ENCODE data around the gene ZBTB42. TPM values are rescaled to one million over a fixed set of nuclear protein-coding genes. Genes with fewer than 3 reads are reported as not detected.

ZBTB42 gene
- total and polyA plus RNA-seq, 2 of the 4 experiments (the other 2 are of a cell fraction) = 1.3 to 2.3 TPM

GRCh38 chr14:104772707-104773504 is 28.0 kb upstream of the ZBTB42 start:
- BruUV-seq (replicated peaks) = TSS peak; percentile 14
- H2AK5ac ChIP-seq (ENCODE audit: low read depth, low read length) = no peak overlapping the region
- H3K14ac ChIP-seq (replicated peaks; ENCODE audit: low read depth, low read length) = no peak overlapping the region
- H3K79me1 ChIP-seq (ENCODE audit: low read depth in 1 of 2, low read length in 2 of 2) = peaks cover 8 to 28% of the 10 kb centered on the region in 2 experiments
- no peak overlapping the region for H3K23ac ChIP-seq (ENCODE audit: low read depth, low read length)
- H2BK5ac ChIP-seq (ENCODE audit: low read depth, low read length, poor library complexity, severe bottlenecking) = no peak overlapping the region
- intact Hi-C loops (cut with micrococcal nuclease) (no loop called here), in situ Hi-C loops (cut with MboI; ENCODE audit: low sequenced_read_pairs) (no loop called here), dilution Hi-C loops (cut with HindIII; ENCODE audit: low sequenced_read_pairs, unreplicated experiment) (no loop called here)
- no peak overlapping the region for H3K27ac ChIP-seq (ENCODE audit: insufficient read depth, low read length)
- no peaks in the 10 kb centered on the region for H3K27me3 ChIP-seq (ENCODE audit: control insufficient read depth, insufficient read depth, low read length)
- H4K91ac ChIP-seq (ENCODE audit: insufficient read depth, low read depth, low read length) = no peak overlapping the region
- H3K56ac ChIP-seq (ENCODE audit: extremely low read depth, insufficient read depth, low read length) = no peak overlapping the region
- TF ChIP-seq CEBPB (IDR thresholded peaks at IDR 0.05; ENCODE audit: low read depth, low read length) (no peak), MAFK (IDR thresholded peaks at IDR 0.05; ENCODE audit: low read depth, low read length) (no peak)
- H4K8ac ChIP-seq (ENCODE audit: low read depth in 2 of 2, low read length in 2 of 2) = no peak overlapping the region
- ATAC-seq (ENCODE audit: low read depth) (no peak), DNase-seq (no peak)
- no peak overlapping the region for H3K9ac ChIP-seq (ENCODE audit: low read depth, low read length)
- peaks cover 63% of the 10 kb centered on the region for H3K36me3 ChIP-seq (ENCODE audit: control insufficient read depth, insufficient read depth, low read length)
- no peak overlapping the region for H3K18ac ChIP-seq (ENCODE audit: low read depth, low read length)
- H4K5ac ChIP-seq (ENCODE audit: low read depth, low read length) = no peak overlapping the region
- H3K9me3 ChIP-seq (ENCODE audit: control insufficient read depth, insufficient read depth, low read length) = no peaks in the 10 kb centered on the region; the same call in 1 of the 2 replicates
- POLR2A ChIA-PET (ENCODE audit: unreplicated experiment) = no interaction called here
- no peak overlapping the region for H2BK120ac ChIP-seq (ENCODE audit: low read depth, low read length)
- H3K4me3 ChIP-seq (ENCODE audit: insufficient read depth, low read depth, low read length) = no peak overlapping the region
- peaks cover 5% of the 10 kb centered on the region for H3K4me1 ChIP-seq (ENCODE audit: control insufficient read depth, insufficient read depth, low read length)
- H3K4me2 ChIP-seq (ENCODE audit: low read depth, low read length) = no peak overlapping the region
- H3K4ac ChIP-seq (ENCODE audit: low read depth, low read length) = no peak overlapping the region
- no peaks in the 10 kb centered on the region for H3K9me1 ChIP-seq (ENCODE audit: insufficient read depth, low read length)
- CTCF ChIA-PET = no interaction called here
- H2AK9ac ChIP-seq (replicated peaks; ENCODE audit: low read depth, low read length, poor library complexity) = no peak overlapping the region
- no peak overlapping the region for H2BK15ac ChIP-seq (ENCODE audit: low read depth, low read length)
- H4K20me1 ChIP-seq (ENCODE audit: insufficient read depth, low read length) = peaks cover 36% of the 10 kb centered on the region
- WGBS, 2 experiments (ENCODE audit: extremely low coverage in 2 of 2, insufficient read length in 1 of 2) = 96% methylated on average over 34 of the region's 38 CpGs; no CpG with 5 or more reads in 1 of the 2 experiments
- peak overlapping the region; percentile 49 for H2AFZ ChIP-seq (replicated peaks; ENCODE audit: low read length, poor library complexity)
- H2BK20ac ChIP-seq (ENCODE audit: low read depth, low read length) = no peak overlapping the region
